GM18499 (cell line): ENCODE data around the gene CENPM.

Experiments used
- ATAC-seq: cut with Tn5 transposase; IDR thresholded peaks from one replicate; pipeline ENCODE4 v1.9.1; 2021; ENCODE audit warnings: moderate number of reproducible peaks; ENCODE audit not compliant: insufficient read depth, unreplicated experiment

The CENPM gene

GRCh38 chr22:41946629-41947423 is at the start of gene CENPM:
Gene CENPM (minus strand): TSS chr22:41947152. CDS start chr22:41947076, 76 bp downstream.
- no peak for ATAC-seq

GRCh38 chr22:41995211-41995610 is 48.3 kb upstream of the CENPM start:
- no peak for ATAC-seq

GRCh38 chr22:41992496-41992895 is 45.5 kb upstream of the CENPM start:
- ATAC-seq, result no peak

- no peak for ATAC-seq
Measured at GRCh38 chr22:41991111-41991510, 44.2 kb upstream of the CENPM start.

GRCh38 chr22:41989246-41989645 is 42.3 kb upstream of the CENPM start:
- ATAC-seq, result no peak

GRCh38 chr22:41987276-41987675 is 40.3 kb upstream of the CENPM start:
- ATAC-seq, result no peak

GRCh38 chr22:41983513-41984405 is 36.8 kb upstream of the CENPM start:
- no peak for ATAC-seq

- ATAC-seq, result no peak
Measured at GRCh38 chr22:41982865-41983264, 35.9 kb upstream of the CENPM start.

GRCh38 chr22:41979423-41980250 is 32.7 kb upstream of the CENPM start:
- ATAC-seq, result no peak

- ATAC-seq, result no peak
Measured at GRCh38 chr22:41978732-41979131, 31.8 kb upstream of the CENPM start.

GRCh38 chr22:41976961-41977566 is 30.1 kb upstream of the CENPM start:
- ATAC-seq, result no peak

- ATAC-seq, result no peak
Measured at GRCh38 chr22:41976070-41976901, 29.3 kb upstream of the CENPM start.

GRCh38 chr22:41975299-41976069 is 28.5 kb upstream of the CENPM start:
- no peak for ATAC-seq

GRCh38 chr22:41974691-41975290 is 27.8 kb upstream of the CENPM start:
- ATAC-seq, result no peak

- no peak for ATAC-seq
Measured at GRCh38 chr22:41971431-41971830, 24.5 kb upstream of the CENPM start.

- no peak for ATAC-seq
Measured at GRCh38 chr22:41970601-41971000, 23.6 kb upstream of the CENPM start.

GRCh38 chr22:41969110-41969646 is 22.2 kb upstream of the CENPM start, which contains the start of gene SEPTIN3:
Gene SEPTIN3 (plus strand): TSS chr22:41969443. CDS start chr22:41971493, 2,050 bp downstream.
- no peak for ATAC-seq

GRCh38 chr22:41968601-41969000 is 21.6 kb upstream of the CENPM start:
- no peak for ATAC-seq
